ENCODE results near the gene PCSK4.
"Not testable (repeated sequence)": the region's sequence is repeated elsewhere in the genome, so short reads cannot be mapped to it uniquely, and the experiment has no call there.

The PCSK4 gene

GRCh38 chr19:1531587-1531986, 41.4 kb upstream of the PCSK4 start:
- POLR2A ChIA-PET (ENCODE audit: low non-redundant PET) = no interaction called here
- no peak for TF ChIP-seq CTCF (conservative IDR thresholded peaks at IDR 0.05; ENCODE audit: low read depth)
- no peak for DNase-seq (ENCODE audit: low spot score)
- no peak overlapping the region for H3K27ac ChIP-seq
- CTCF ChIA-PET = interaction anchor here (0.6 to 0.9 kb wide), 2 partner anchors 14 to 92 kb away, joined by 3 read pairs; no protein-coding TSS in a partner anchor

- POLR2A ChIA-PET (ENCODE audit: low non-redundant PET); H3K27ac ChIP-seq; DNase-seq (ENCODE audit: low spot score): not testable (repeated sequence)
- CTCF ChIA-PET = interaction anchor here (0.6 to 0.7 kb wide), 2 partner anchors 29 to 91 kb away, joined by 3 read pairs; no protein-coding TSS in a partner anchor
Observed at GRCh38 chr19:1530856-1531255, 40.7 kb upstream of the PCSK4 start.

- ChIA-PET CTCF (no interaction called here), POLR2A (ENCODE audit: low non-redundant PET) (no interaction called here)
- no peak for TF ChIP-seq CTCF (conservative IDR thresholded peaks at IDR 0.05; ENCODE audit: low read depth)
- H3K27ac ChIP-seq = no peak overlapping the region
- DNase-seq (ENCODE audit: low spot score) = no peak
Observed at GRCh38 chr19:1529430-1529816, 39.3 kb upstream of the PCSK4 start.

GRCh38 chr19:1528596-1529429, 38.7 kb upstream of the PCSK4 start:
- no peak for DNase-seq (ENCODE audit: low spot score)
- no peak for TF ChIP-seq CTCF (conservative IDR thresholded peaks at IDR 0.05; ENCODE audit: low read depth)
- POLR2A ChIA-PET (ENCODE audit: low non-redundant PET) = no interaction called here
- CTCF ChIA-PET = no interaction called here
- H3K27ac ChIP-seq = no peak overlapping the region

- TF ChIP-seq CTCF (conservative IDR thresholded peaks at IDR 0.05; ENCODE audit: low read depth) = no peak
- ChIA-PET CTCF (interaction anchor here (0.6 kb wide), 1 partner anchor 1042 kb away, joined by 4 read pairs; no protein-coding TSS in a partner anchor), POLR2A (ENCODE audit: low non-redundant PET) (no interaction called here)
- no peak for DNase-seq (ENCODE audit: low spot score)
- no peak overlapping the region for H3K27ac ChIP-seq
Observed at GRCh38 chr19:1527650-1528309, 37.6 kb upstream of the PCSK4 start.

- no peak overlapping the region for H3K27ac ChIP-seq
- no peak for TF ChIP-seq CTCF (conservative IDR thresholded peaks at IDR 0.05; ENCODE audit: low read depth)
- ChIA-PET CTCF (interaction anchor here (0.6 kb wide), 1 partner anchor 1043 kb away, joined by 4 read pairs; no protein-coding TSS in a partner anchor), POLR2A (ENCODE audit: low non-redundant PET) (no interaction called here)
- no peak for DNase-seq (ENCODE audit: low spot score)
Observed at GRCh38 chr19:1526979-1527649, 37.0 kb upstream of the PCSK4 start.
